Aorta (tissue), 5 donors: ENCODE data around the gene NKAIN2. TPM values are rescaled to one million over a fixed set of nuclear protein-coding genes. Genes with fewer than 3 reads are reported as not detected.

Experiments
- ATAC-seq: fragments of 200-7000 bp; cut with Tn5 transposase; one replicate; pipeline ENCODE4 v1.9.1; 2022; ENCODE audit warnings: moderate library complexity; ENCODE audit not compliant: low FRiP score
- DNase-seq, 2 donors: peaks; one replicate each; pipeline ENCODE4 v3.0.0-alpha.2; 2020
- H3K27ac ChIP-seq, 2 donors: one replicate each; pipeline ENCODE4 v1.5.1; 2013; ENCODE audit warnings: low read length in 2 of 2, mild to moderate bottlenecking in 2 of 2, moderate library complexity in 2 of 2, control low read depth in 1 of 2, inconsistent platforms in 1 of 2, low read depth in 1 of 2
- H3K27me3 ChIP-seq, 2 donors: one replicate each; pipeline ENCODE4 v1.6.1; 2013; ENCODE audit warnings: control low read depth in 1 of 2, low read length in 1 of 2, mild to moderate bottlenecking in 1 of 2, moderate library complexity in 1 of 2; ENCODE audit not compliant: insufficient read depth in 2 of 2, control insufficient read depth in 1 of 2
- H3K36me3 ChIP-seq, 2 donors: one replicate each; pipeline ENCODE4 v1.6.1; 2013; ENCODE audit warnings: control low read depth in 1 of 2, low read length in 1 of 2, mild to moderate bottlenecking in 1 of 2; ENCODE audit not compliant: insufficient read depth in 2 of 2, control insufficient read depth in 1 of 2
- H3K4me1 ChIP-seq, 2 donors: one replicate each; pipeline ENCODE4 v1.6.1; 2013; ENCODE audit warnings: low read length in 2 of 2, control low read depth in 1 of 2, mild to moderate bottlenecking in 1 of 2, moderate library complexity in 1 of 2; ENCODE audit not compliant: insufficient read depth in 2 of 2, control insufficient read depth in 1 of 2
- H3K4me3 ChIP-seq, 2 donors: one replicate each; pipeline ENCODE4 v1.5.1; 2013; ENCODE audit warnings: low read length in 2 of 2, control low read depth in 1 of 2, mild to moderate bottlenecking in 1 of 2
- H3K9me3 ChIP-seq: one replicate; pipeline ENCODE4 v1.6.1; 2013; ENCODE audit warnings: mild to moderate bottlenecking, low read length; ENCODE audit not compliant: control insufficient read depth
- WGBS, 2 donors: extraction: QIAGEN DNeasy Blood & Tissue Kit; methylation state at CpG; one replicate each; pipeline ENCODE4 v1.1.7; 2013; 5-methylcytosine and 5-hydroxymethylcytosine counted together
- intact Hi-C, 2 donors: fragments of 100-400 bp; cut with DNase I; formaldehyde crosslinking; loops; one replicate each; pipeline versions ENCODE4 v1.14.2 to v1.15.0; 2022
- polyA plus RNA-seq, 2 donors: library from polyadenylated mRNA; stranded (reverse); fragments of 200-250 nt; gene quantifications; one replicate each; pipeline ENCODE4 v1.2.3, GENCODE V29; 2013
- total RNA-seq, 2 donors: library from RNA; stranded (reverse); fragmentation: NEBNext Ultra II Directional; extraction: Animal tissue kit (Norgen Biotek cat#: 25700); gene quantifications; one replicate each; pipeline ENCODE4 v1.2.1, GENCODE V29; 2021
- donor health status: healthy with polysubstance abuse.
- donor health status: Bipolar disorder and iron deficiency.
- donor health status: DM: no; HTN: no; CAD: no.
- donor health status: DM: no; HTN: no; CAD: no.
- donor health status: DM: yes; HTN: yes; CAD: no.

The NKAIN2 gene
- total and polyA plus RNA-seq, 4 donors = 1.4 to 1.9 TPM; not detected in 2

DNA sequence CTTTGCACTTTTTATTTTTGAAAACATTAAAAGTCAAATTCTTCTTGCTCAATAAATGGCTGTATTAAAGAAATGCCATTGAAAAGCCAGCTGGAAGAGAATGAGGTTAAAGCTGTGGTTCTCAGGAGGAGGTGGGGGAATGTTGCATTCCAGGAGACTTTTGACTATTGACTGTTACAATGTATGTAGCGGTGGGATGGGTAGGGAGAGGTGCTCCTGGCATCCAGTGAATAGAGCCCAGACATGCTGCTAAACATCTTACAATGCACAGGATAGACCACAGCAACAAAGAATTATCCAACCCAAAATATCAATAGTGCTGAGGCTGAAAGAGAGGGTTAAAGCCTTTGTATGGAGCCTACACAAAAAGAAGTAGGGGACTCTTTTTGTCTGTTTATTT is 295.9 kb downstream of the NKAIN2 start:
- intact Hi-C loops = no loop called here
- H3K9me3 ChIP-seq = no peaks in the 10 kb centered on the region
- 81 to 84% methylated on average over 1 of the region's 1 CpG for WGBS, 2 donors
- H3K27ac ChIP-seq = no peak overlapping the region
- H3K4me3 ChIP-seq = no peak overlapping the region
- DNase-seq (no peak), ATAC-seq (no peak)
- H3K36me3 ChIP-seq = no peaks in the 10 kb centered on the region
- H3K4me1 ChIP-seq = no peaks in the 10 kb centered on the region
- H3K27me3 ChIP-seq = no peaks in the 10 kb centered on the region

DNA sequence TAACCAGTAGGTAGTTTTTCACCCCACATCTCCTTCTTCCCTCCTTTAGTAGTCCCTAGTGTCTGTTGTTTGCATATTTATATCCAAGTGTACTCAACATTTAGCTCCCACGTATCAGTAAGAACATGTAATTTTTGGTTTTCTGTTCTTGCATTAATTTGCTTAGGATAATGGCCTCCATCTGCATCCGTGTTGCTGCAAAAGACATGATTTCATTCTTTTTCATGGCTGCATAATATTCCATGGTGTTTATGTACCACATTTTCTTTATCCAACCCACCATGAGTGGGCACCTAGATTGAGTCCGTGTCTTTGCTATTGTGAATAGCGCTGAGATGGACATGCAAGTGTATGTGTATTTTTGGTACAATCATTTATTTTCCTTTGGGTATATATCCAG is 306.8 kb downstream of the NKAIN2 start:
- Histone ChIP-seq H3K36me3 (no peaks in the 10 kb centered on the region), H3K27ac (no peak overlapping the region), H3K27me3 (no peaks in the 10 kb centered on the region), H3K9me3 (no peaks in the 10 kb centered on the region), H3K4me3 (no peak overlapping the region), H3K4me1 (no peaks in the 10 kb centered on the region)
- ATAC-seq = no peak
- intact Hi-C loops = no loop called here
- WGBS, 2 donors = 62 to 82% methylated on average over 4 of the region's 4 CpGs
- no peak for DNase-seq

DNA sequence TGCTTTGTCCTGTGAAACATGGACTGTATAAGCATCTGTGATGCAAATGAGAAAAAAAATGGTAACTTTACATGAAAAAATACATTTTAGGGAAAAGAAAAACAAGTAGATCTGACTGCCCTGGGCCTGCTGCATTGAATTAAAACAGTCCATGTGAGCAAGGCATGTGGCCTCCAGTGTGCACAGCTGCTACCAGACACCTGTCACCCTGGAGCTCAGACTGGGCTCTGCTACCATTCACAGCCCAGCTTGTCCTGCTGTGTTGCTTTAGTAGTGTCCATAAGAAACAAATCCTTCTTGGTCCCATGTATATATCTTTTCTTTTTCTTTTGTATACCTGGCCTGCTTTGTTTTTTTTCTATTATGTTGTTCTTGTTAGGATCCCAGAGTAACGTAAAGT is 315.9 kb downstream of the NKAIN2 start:
- 88% methylated on average over 1 of the region's 1 CpG for WGBS, 2 donors
- Histone ChIP-seq H3K27ac (no peak overlapping the region), H3K4me3 (no peak overlapping the region), H3K9me3 (no peaks in the 10 kb centered on the region), H3K4me1 (no peaks in the 10 kb centered on the region), H3K36me3 (no peaks in the 10 kb centered on the region), H3K27me3 (no peaks in the 10 kb centered on the region)
- DNase-seq (no peak), ATAC-seq (no peak)
- intact Hi-C loops = no loop called here

DNA sequence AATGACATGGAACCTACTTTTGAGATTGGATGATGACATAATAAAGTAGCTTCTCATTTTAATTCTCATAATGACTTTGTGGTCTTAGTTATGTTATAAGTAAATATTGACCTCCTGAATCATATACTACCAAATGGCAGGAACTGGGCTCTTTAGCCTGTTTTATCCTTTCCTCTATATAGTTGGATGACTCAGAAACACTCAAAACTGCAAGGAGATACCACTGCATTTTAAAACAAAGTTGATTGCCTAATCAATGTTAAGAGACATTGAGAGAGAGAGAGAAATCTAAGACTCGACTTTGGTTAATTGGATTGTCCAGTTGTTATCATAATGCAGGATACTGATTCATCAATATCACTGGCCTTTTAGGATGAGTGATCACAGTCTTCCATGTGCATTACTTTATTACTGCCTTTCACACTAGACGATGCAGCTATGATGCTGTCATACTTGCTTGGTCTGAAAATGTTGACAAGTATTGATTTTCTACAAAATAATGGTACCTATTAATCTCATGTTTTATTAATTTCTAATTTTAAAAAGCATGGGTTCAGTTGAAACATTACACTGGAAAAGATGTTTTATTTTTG is 320.0 kb downstream of the NKAIN2 start:
- H3K36me3 ChIP-seq = no peaks in the 10 kb centered on the region
- H3K27ac ChIP-seq = no peak overlapping the region
- no peak for ATAC-seq
- DNase-seq = no peak
- H3K4me1 ChIP-seq = no peaks in the 10 kb centered on the region
- WGBS, 2 donors = 78 to 82% methylated on average over 2 of the region's 2 CpGs
- intact Hi-C loops = no loop called here
- H3K9me3 ChIP-seq = no peaks in the 10 kb centered on the region
- no peaks in the 10 kb centered on the region for H3K27me3 ChIP-seq
- H3K4me3 ChIP-seq = no peak overlapping the region

DNA sequence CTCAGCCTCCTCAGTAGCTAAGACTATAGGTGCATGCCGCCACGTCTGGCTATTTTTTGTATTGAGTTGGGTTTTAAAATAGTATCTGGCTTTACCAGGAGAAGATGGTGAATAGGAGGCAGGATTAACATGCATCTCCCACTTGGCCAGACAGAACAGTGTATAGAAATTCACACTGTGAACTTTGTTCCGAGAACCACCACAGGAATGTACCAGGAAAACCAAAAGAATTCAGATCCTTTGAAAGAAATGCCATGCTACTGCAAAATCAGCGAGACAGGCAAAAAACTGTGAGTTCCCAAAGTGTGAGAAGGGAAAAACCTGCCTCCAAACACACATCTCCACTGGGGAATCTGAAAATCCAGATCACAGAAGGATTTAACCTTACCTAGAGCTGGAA is 327.6 kb downstream of the NKAIN2 start:
- H3K27me3 ChIP-seq = no peaks in the 10 kb centered on the region
- intact Hi-C loops = no loop called here
- 56 to 67% methylated on average over 4 of the region's 4 CpGs for WGBS, 2 donors
- peaks cover 3% of the 10 kb centered on the region for H3K9me3 ChIP-seq
- no peaks in the 10 kb centered on the region for H3K36me3 ChIP-seq
- H3K4me1 ChIP-seq = no peaks in the 10 kb centered on the region
- no peak overlapping the region for H3K27ac ChIP-seq
- no peak overlapping the region for H3K4me3 ChIP-seq
- DNase-seq (no peak), ATAC-seq (no peak)

DNA sequence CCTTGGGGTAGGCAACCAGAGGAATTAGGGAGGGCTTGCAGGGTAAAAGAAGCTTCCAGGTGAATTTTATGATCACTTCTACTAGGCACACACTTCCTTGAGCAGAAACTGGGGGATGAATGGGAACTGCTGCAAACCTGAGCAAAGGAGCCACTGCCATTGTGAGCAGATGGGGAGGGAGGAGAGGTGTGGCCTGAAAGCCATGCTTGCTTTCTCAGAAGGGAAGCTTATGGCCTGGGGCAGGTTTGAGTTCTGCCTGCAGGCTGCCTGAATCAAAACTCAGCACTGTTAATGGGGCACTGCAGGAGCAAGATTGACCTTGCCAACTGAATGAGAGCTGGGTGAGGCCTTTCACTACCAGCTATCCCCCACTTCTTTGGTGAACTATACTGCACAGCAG is 328.1 kb downstream of the NKAIN2 start:
- DNase-seq (no peak), ATAC-seq (no peak)
- Histone ChIP-seq H3K27me3 (no peaks in the 10 kb centered on the region), H3K27ac (no peak overlapping the region), H3K4me3 (no peak overlapping the region), H3K9me3 (peaks cover 3% of the 10 kb centered on the region), H3K4me1 (no peaks in the 10 kb centered on the region), H3K36me3 (no peaks in the 10 kb centered on the region)
- intact Hi-C loops = no loop called here

DNA sequence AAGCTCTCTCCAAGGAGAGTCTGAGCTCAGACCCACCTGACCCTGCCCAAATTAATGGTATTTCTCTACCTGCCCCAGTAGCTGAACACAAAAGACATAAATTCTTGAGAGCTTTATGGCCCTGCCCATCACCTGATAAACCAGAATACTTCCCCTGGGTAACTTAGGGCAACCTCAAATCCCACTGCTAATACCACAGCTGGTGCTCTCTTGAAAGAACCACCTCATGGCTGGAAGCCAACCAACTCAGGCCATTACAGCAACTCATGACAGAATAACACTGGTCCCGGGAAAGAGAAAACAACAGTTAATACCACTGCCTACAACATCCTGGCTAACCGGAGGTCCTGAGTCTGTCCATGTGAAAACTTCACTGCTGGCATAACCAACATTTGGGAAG is 328.6 kb downstream of the NKAIN2 start:
- ATAC-seq = no peak
- no peaks in the 10 kb centered on the region for H3K4me1 ChIP-seq

DNA sequence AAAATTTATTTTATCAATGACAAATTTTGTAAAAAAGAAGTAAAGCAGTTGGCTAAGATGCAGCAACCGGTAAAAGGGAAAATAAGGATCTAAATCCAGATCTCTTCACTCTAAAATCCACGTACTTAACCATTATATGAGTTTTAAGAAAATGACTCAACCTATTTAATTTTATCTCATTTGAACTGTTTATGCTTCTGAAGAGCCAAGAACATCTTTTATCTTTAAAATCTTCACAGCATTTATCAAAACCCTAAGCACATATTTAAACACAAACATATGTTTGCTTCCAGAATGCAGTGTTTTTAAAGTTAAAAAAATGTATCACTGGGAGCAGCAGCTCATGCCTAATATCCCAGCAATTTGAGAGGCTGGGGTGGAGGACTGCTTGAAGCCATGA is 339.2 kb downstream of the NKAIN2 start:
- Histone ChIP-seq H3K27ac (no peak overlapping the region), H3K9me3 (no peaks in the 10 kb centered on the region), H3K4me1 (no peaks in the 10 kb centered on the region), H3K27me3 (no peaks in the 10 kb centered on the region), H3K4me3 (no peak overlapping the region), H3K36me3 (no peaks in the 10 kb centered on the region)
- no peak for ATAC-seq
- 33 to 44% methylated on average over 2 of the region's 2 CpGs for WGBS, 2 donors
- intact Hi-C loops = no loop called here
- no peak for DNase-seq

More for the DNA sequence above, 328.6 kb downstream of the NKAIN2 start:
- no peaks in the 10 kb centered on the region for H3K36me3 ChIP-seq
- DNase-seq = no peak
- H3K27ac ChIP-seq = no peak overlapping the region
- peaks cover 3% of the 10 kb centered on the region for H3K9me3 ChIP-seq
- intact Hi-C loops = no loop called here
- WGBS, 2 donors = 45 to 75% methylated on average over 2 of the region's 2 CpGs
- H3K4me3 ChIP-seq = no peak overlapping the region
- H3K27me3 ChIP-seq = no peaks in the 10 kb centered on the region

DNA sequence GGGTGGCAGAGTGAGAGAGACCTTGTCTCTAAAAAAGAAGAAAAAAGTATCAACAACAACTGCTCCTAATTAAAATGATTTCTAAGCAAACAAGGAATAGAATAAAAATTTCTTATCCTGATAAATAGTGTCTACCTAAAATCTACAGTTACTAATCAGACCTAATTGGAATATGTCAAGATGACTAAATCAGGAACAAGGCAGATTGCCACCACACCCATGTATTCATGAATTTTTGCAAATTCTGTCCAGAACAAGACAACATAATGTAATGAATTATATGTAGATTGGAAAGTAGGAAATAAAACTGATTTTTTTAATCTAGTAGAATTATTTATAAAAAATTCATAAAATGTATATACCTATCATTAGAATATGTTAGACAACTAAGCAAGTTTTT is 339.8 kb downstream of the NKAIN2 start:
- ATAC-seq (no peak), DNase-seq (no peak)
- H3K9me3 ChIP-seq = no peaks in the 10 kb centered on the region
- intact Hi-C loops = no loop called here
- H3K4me3 ChIP-seq = no peak overlapping the region
- H3K36me3 ChIP-seq = no peaks in the 10 kb centered on the region
- H3K27me3 ChIP-seq = no peaks in the 10 kb centered on the region
- no peak overlapping the region for H3K27ac ChIP-seq
- H3K4me1 ChIP-seq = no peaks in the 10 kb centered on the region
